NT2/D1 (cell line): Measurements from ENCODE around the gene GPRC5B.

Experiments
- DNase-seq: peaks from one replicate; pipeline ENCODE4 v3.0.0-alpha.2; 2011; ENCODE audit warnings: low read depth, low spot score
- H3K27me3 ChIP-seq: 2 replicates; pipeline ENCODE4 v1.6.0; 2011; ENCODE audit warnings: mild to moderate bottlenecking; ENCODE audit not compliant: insufficient read length, insufficient read depth
- H3K36me3 ChIP-seq: 2 replicates; pipeline ENCODE4 v1.6.1; 2011; ENCODE audit warnings: mild to moderate bottlenecking, low read length, mixed read lengths; ENCODE audit not compliant: insufficient read depth, insufficient read length
- H3K4me1 ChIP-seq: 2 replicates; pipeline ENCODE4 v1.5.1; 2011; ENCODE audit not compliant: insufficient read depth, insufficient read length
- H3K4me3 ChIP-seq: 2 replicates; pipeline ENCODE4 v1.5.1; 2011; ENCODE audit warnings: low read depth; ENCODE audit not compliant: insufficient read length
- H3K9ac ChIP-seq: 2 replicates; pipeline ENCODE4 v1.6.0; 2011; ENCODE audit warnings: low read depth; ENCODE audit not compliant: insufficient read length
- H3K9me3 ChIP-seq: 2 replicates; pipeline ENCODE4 v1.5.1; 2011; ENCODE audit warnings: mild to moderate bottlenecking, low read length; ENCODE audit not compliant: insufficient read depth
- SUZ12 ChIP-seq: IDR thresholded peaks from 2 replicates; pipeline ENCODE4 v1.6.1; 2011; ENCODE audit not compliant: insufficient read length, insufficient read depth; ENCODE audit errors: extremely low read depth
- YY1 ChIP-seq: IDR thresholded peaks from 2 replicates; pipeline ENCODE4 v1.6.1; 2011; ENCODE audit not compliant: insufficient read length, insufficient read depth
- ZNF274 ChIP-seq: IDR thresholded peaks from 2 replicates; pipeline ENCODE4 v1.6.1; 2011; ENCODE audit warnings: mild to moderate bottlenecking, low read depth, low read length

The GPRC5B gene

GRCh38 chr16:19919142-19919541, 34.5 kb upstream of the GPRC5B start:
- H3K9ac ChIP-seq, result no peak overlapping the region
- no peaks in the 10 kb centered on the region for H3K27me3 ChIP-seq
- H3K9me3 ChIP-seq, result no peaks in the 10 kb centered on the region
- TF ChIP-seq ZNF274, result no peak
- H3K4me1 ChIP-seq, result no peaks in the 10 kb centered on the region
- no peak for DNase-seq
- H3K36me3 ChIP-seq, result no peaks in the 10 kb centered on the region
- no peak overlapping the region for H3K4me3 ChIP-seq

GRCh38 chr16:19916064-19916463, 31.4 kb upstream of the GPRC5B start:
- TF ChIP-seq SUZ12 (no peak), ZNF274 (no peak), YY1 (no peak)
- no peak for DNase-seq
- Histone ChIP-seq H3K4me1 (peaks cover 2% of the 10 kb centered on the region), H3K27me3 (no peaks in the 10 kb centered on the region), H3K4me3 (no peak overlapping the region), H3K9ac (no peak overlapping the region), H3K9me3 (no peaks in the 10 kb centered on the region), H3K36me3 (no peaks in the 10 kb centered on the region)

GRCh38 chr16:19914877-19915276, 30.2 kb upstream of the GPRC5B start:
- Histone ChIP-seq H3K9ac (no peak overlapping the region), H3K4me3 (no peak overlapping the region), H3K4me1 (peaks cover 2% of the 10 kb centered on the region), H3K27me3 (no peaks in the 10 kb centered on the region), H3K9me3 (no peaks in the 10 kb centered on the region), H3K36me3 (no peaks in the 10 kb centered on the region)
- DNase-seq, result no peak
- TF ChIP-seq SUZ12 (no peak), ZNF274 (no peak), YY1 (no peak)

- no peak for DNase-seq
- Histone ChIP-seq H3K36me3 (no peaks in the 10 kb centered on the region), H3K9ac (no peak overlapping the region), H3K27me3 (no peaks in the 10 kb centered on the region), H3K9me3 (no peaks in the 10 kb centered on the region), H3K4me3 (no peak overlapping the region), H3K4me1 (peaks cover 2% of the 10 kb centered on the region)
- TF ChIP-seq YY1 (no peak), ZNF274 (no peak), SUZ12 (no peak)
Observed at GRCh38 chr16:19913340-19913645, 28.6 kb upstream of the GPRC5B start.

- H3K36me3 ChIP-seq, result no peaks in the 10 kb centered on the region
- H3K9me3 ChIP-seq, result no peaks in the 10 kb centered on the region
- H3K4me1 ChIP-seq, result peaks cover 2% of the 10 kb centered on the region
- TF ChIP-seq ZNF274, result no peak
- TF ChIP-seq SUZ12, result no peak
- no peak for TF ChIP-seq YY1
- no peak for DNase-seq
- no peak overlapping the region for H3K9ac ChIP-seq
- H3K27me3 ChIP-seq, result no peaks in the 10 kb centered on the region
- no peak overlapping the region for H3K4me3 ChIP-seq
Observed at GRCh38 chr16:19912455-19913339, 28.0 kb upstream of the GPRC5B start.

- Histone ChIP-seq H3K27me3 (no peaks in the 10 kb centered on the region), H3K4me3 (no peak overlapping the region), H3K9me3 (no peaks in the 10 kb centered on the region), H3K4me1 (peaks cover 2% of the 10 kb centered on the region), H3K9ac (no peak overlapping the region), H3K36me3 (no peaks in the 10 kb centered on the region)
- no peak for DNase-seq
- TF ChIP-seq ZNF274, result no peak
- TF ChIP-seq YY1, result no peak
- no peak for TF ChIP-seq SUZ12
Observed at GRCh38 chr16:19911747-19912454, 27.3 kb upstream of the GPRC5B start.

GRCh38 chr16:19911204-19911603, 26.6 kb upstream of the GPRC5B start:
- Histone ChIP-seq H3K9ac (no peak overlapping the region), H3K4me1 (peaks cover 2% of the 10 kb centered on the region), H3K9me3 (no peaks in the 10 kb centered on the region), H3K36me3 (no peaks in the 10 kb centered on the region), H3K4me3 (no peak overlapping the region), H3K27me3 (no peaks in the 10 kb centered on the region)
- DNase-seq, result no peak
- no peak for TF ChIP-seq SUZ12
- no peak for TF ChIP-seq ZNF274
- TF ChIP-seq YY1, result no peak
